ENCODE data around the gene PGAM2.

Gene PGAM2

GRCh38 chr7:44097064-44097932 is 31.9 kb upstream of the PGAM2 start:
- peak overlapping the region; percentile 53 for H3K27ac Mint-ChIP-seq
- no peaks in the 10 kb centered on the region for H3K9me3 Mint-ChIP-seq
- no peaks in the 10 kb centered on the region for H3K36me3 Mint-ChIP-seq (ENCODE audit: low read depth)
- H3K4me3 Mint-ChIP-seq, result no peak overlapping the region
- no peaks in the 10 kb centered on the region for H3K27me3 Mint-ChIP-seq (ENCODE audit: low read depth)
- peaks cover 17% of the 10 kb centered on the region for H3K4me1 Mint-ChIP-seq (ENCODE audit: low read depth)

- H3K4me3 Mint-ChIP-seq, result no peak overlapping the region
- peak overlapping the region; percentile 16 for H3K27ac Mint-ChIP-seq
- no peaks in the 10 kb centered on the region for H3K36me3 Mint-ChIP-seq (ENCODE audit: low read depth)
- H3K9me3 Mint-ChIP-seq, result no peaks in the 10 kb centered on the region
- peaks cover 17% of the 10 kb centered on the region for H3K4me1 Mint-ChIP-seq (ENCODE audit: low read depth)
- no peaks in the 10 kb centered on the region for H3K27me3 Mint-ChIP-seq (ENCODE audit: low read depth)
Measured at GRCh38 chr7:44096326-44096881, 31.0 kb upstream of the PGAM2 start.

GRCh38 chr7:44095781-44096180 is 30.4 kb upstream of the PGAM2 start:
- peaks cover 17% of the 10 kb centered on the region for H3K4me1 Mint-ChIP-seq (ENCODE audit: low read depth)
- H3K4me3 Mint-ChIP-seq, result no peak overlapping the region
- H3K36me3 Mint-ChIP-seq (ENCODE audit: low read depth), result no peaks in the 10 kb centered on the region
- no peaks in the 10 kb centered on the region for H3K9me3 Mint-ChIP-seq
- no peaks in the 10 kb centered on the region for H3K27me3 Mint-ChIP-seq (ENCODE audit: low read depth)
- no peak overlapping the region for H3K27ac Mint-ChIP-seq

GRCh38 chr7:44094883-44095592 is 29.7 kb upstream of the PGAM2 start:
- Mint-ChIP-seq H3K27ac (no peak overlapping the region), H3K4me3 (no peak overlapping the region), H3K36me3 (ENCODE audit: low read depth) (no peaks in the 10 kb centered on the region), H3K9me3 (no peaks in the 10 kb centered on the region), H3K4me1 (ENCODE audit: low read depth) (peaks cover 17% of the 10 kb centered on the region), H3K27me3 (ENCODE audit: low read depth) (no peaks in the 10 kb centered on the region)

GRCh38 chr7:44094365-44094764 is 29.0 kb upstream of the PGAM2 start:
- peaks cover 17% of the 10 kb centered on the region for H3K4me1 Mint-ChIP-seq (ENCODE audit: low read depth)
- no peaks in the 10 kb centered on the region for H3K36me3 Mint-ChIP-seq (ENCODE audit: low read depth)
- no peaks in the 10 kb centered on the region for H3K9me3 Mint-ChIP-seq
- H3K4me3 Mint-ChIP-seq, result no peak overlapping the region
- no peaks in the 10 kb centered on the region for H3K27me3 Mint-ChIP-seq (ENCODE audit: low read depth)
- no peak overlapping the region for H3K27ac Mint-ChIP-seq

- Mint-ChIP-seq H3K4me3 (no peak overlapping the region), H3K27me3 (ENCODE audit: low read depth) (no peaks in the 10 kb centered on the region), H3K27ac (no peak overlapping the region), H3K9me3 (no peaks in the 10 kb centered on the region), H3K36me3 (ENCODE audit: low read depth) (no peaks in the 10 kb centered on the region), H3K4me1 (ENCODE audit: low read depth) (peaks cover 14% of the 10 kb centered on the region)
Measured at GRCh38 chr7:44093102-44093641, 27.8 kb upstream of the PGAM2 start.

- Mint-ChIP-seq H3K9me3 (no peaks in the 10 kb centered on the region), H3K4me1 (ENCODE audit: low read depth) (peaks cover 2% of the 10 kb centered on the region), H3K4me3 (no peak overlapping the region), H3K27ac (no peak overlapping the region), H3K27me3 (ENCODE audit: low read depth) (no peaks in the 10 kb centered on the region), H3K36me3 (ENCODE audit: low read depth) (no peaks in the 10 kb centered on the region)
Measured at GRCh38 chr7:44087911-44088838, 22.8 kb upstream of the PGAM2 start.

- no peaks in the 10 kb centered on the region for H3K27me3 Mint-ChIP-seq (ENCODE audit: low read depth)
- no peaks in the 10 kb centered on the region for H3K36me3 Mint-ChIP-seq (ENCODE audit: low read depth)
- H3K9me3 Mint-ChIP-seq, result no peaks in the 10 kb centered on the region
- H3K4me3 Mint-ChIP-seq, result no peak overlapping the region
- no peak overlapping the region for H3K27ac Mint-ChIP-seq
- H3K4me1 Mint-ChIP-seq (ENCODE audit: low read depth), result peaks cover 6% of the 10 kb centered on the region
Measured at GRCh38 chr7:44086627-44087026, 21.3 kb upstream of the PGAM2 start.

GRCh38 chr7:44085546-44085945 is 20.2 kb upstream of the PGAM2 start:
- Mint-ChIP-seq H3K4me3 (no peak overlapping the region), H3K9me3 (no peaks in the 10 kb centered on the region), H3K4me1 (ENCODE audit: low read depth) (peaks cover 14% of the 10 kb centered on the region), H3K27me3 (ENCODE audit: low read depth) (no peaks in the 10 kb centered on the region), H3K36me3 (ENCODE audit: low read depth) (peaks cover 5% of the 10 kb centered on the region), H3K27ac (no peak overlapping the region)

GRCh38 chr7:44084701-44085100 is 19.3 kb upstream of the PGAM2 start:
- Mint-ChIP-seq H3K4me3 (no peak overlapping the region), H3K9me3 (no peaks in the 10 kb centered on the region), H3K4me1 (ENCODE audit: low read depth) (peaks cover 14% of the 10 kb centered on the region), H3K27ac (no peak overlapping the region), H3K27me3 (ENCODE audit: low read depth) (no peaks in the 10 kb centered on the region), H3K36me3 (ENCODE audit: low read depth) (peaks cover 5% of the 10 kb centered on the region)

- no peaks in the 10 kb centered on the region for H3K9me3 Mint-ChIP-seq
- H3K27me3 Mint-ChIP-seq (ENCODE audit: low read depth), result no peaks in the 10 kb centered on the region
- peaks cover 14% of the 10 kb centered on the region for H3K4me1 Mint-ChIP-seq (ENCODE audit: low read depth)
- H3K36me3 Mint-ChIP-seq (ENCODE audit: low read depth), result peaks cover 5% of the 10 kb centered on the region
- H3K27ac Mint-ChIP-seq, result peak overlapping the region; percentile 16
- peak overlapping the region; percentile 43 for H3K4me3 Mint-ChIP-seq
Measured at GRCh38 chr7:44083796-44084195, 18.4 kb upstream of the PGAM2 start.

GRCh38 chr7:44082541-44083207 is 17.3 kb upstream of the PGAM2 start:
- no peaks in the 10 kb centered on the region for H3K9me3 Mint-ChIP-seq
- peak overlapping the region; percentile 88 for H3K4me3 Mint-ChIP-seq
- peak overlapping the region; percentile 71 for H3K27ac Mint-ChIP-seq
- peaks cover 18% of the 10 kb centered on the region for H3K4me1 Mint-ChIP-seq (ENCODE audit: low read depth)
- peaks cover 13% of the 10 kb centered on the region for H3K36me3 Mint-ChIP-seq (ENCODE audit: low read depth)
- no peaks in the 10 kb centered on the region for H3K27me3 Mint-ChIP-seq (ENCODE audit: low read depth)

- Mint-ChIP-seq H3K36me3 (ENCODE audit: low read depth) (peaks cover 15% of the 10 kb centered on the region), H3K4me3 (peak overlapping the region; percentile 88), H3K9me3 (no peaks in the 10 kb centered on the region), H3K27ac (peak overlapping the region; percentile 91), H3K27me3 (ENCODE audit: low read depth) (no peaks in the 10 kb centered on the region), H3K4me1 (ENCODE audit: low read depth) (peaks cover 21% of the 10 kb centered on the region)
Measured at GRCh38 chr7:44081266-44081748, 15.9 kb upstream of the PGAM2 start.

All from T-helper 1 cell treated with Interleukin-12 subunit alpha and Interleukin-12 subunit beta and Interleukin-4 antibody, amounts not matched to agents 30 μg/mL and 1 μg/mL, for 36 hours (primary cell).